Measurements from ENCODE around the gene PKP2.

Gene PKP2

GRCh38 chr12:32804301-32804700 is 92.3 kb downstream of the PKP2 start:
- no peak for DNase-seq

DNA sequence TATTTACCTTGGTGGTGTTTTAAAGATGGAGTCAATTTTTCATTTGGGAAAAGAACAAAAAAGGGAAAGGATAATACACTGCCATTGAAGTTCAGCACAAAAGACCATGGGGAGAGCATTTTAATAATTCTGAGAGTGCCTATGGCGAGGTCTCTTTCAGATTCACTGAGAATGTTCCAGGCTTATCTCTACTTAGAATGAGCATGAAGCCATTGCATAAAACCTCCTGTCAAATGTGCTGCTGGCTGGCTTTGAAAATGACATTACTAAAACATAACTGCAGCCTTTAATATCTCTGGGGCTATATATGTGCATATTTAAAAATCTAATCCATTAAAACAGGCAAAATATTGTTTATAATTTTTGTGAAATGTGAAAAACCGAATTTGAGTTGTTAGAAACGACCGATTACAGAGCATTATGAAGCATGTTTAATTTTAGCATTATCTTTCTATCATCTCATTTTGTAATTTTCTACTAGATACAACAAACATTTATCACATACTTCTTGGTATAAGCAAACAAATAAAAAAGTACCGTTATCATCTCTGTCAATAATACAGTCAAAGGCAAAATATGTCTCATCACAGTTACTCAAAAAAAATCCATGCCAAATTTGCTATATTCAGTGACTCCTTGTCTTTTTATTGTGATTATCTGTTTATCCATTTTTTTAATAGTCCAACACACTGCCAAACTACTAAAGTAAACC is 95.2 kb downstream of the PKP2 start:
- no peak for DNase-seq

DNA sequence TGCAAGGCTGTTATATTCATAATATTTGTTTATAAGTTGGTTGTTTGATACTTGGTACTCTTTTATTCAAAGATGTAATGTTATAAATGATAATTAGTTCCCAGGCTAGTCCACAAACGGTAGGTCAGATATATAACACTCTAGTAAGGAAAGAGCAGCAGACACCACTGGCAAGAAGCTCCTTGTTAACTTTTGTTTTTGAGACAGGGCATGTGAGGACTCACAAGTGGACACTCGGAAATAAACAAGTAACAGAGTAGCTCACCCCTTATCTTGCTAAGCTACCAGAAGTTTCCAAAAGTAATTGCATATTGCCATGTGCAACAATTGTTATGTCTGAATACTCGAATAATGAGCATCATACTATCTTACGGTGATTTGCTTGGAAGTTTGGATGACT is 102.3 kb downstream of the PKP2 start:
- no peak for DNase-seq

DNA sequence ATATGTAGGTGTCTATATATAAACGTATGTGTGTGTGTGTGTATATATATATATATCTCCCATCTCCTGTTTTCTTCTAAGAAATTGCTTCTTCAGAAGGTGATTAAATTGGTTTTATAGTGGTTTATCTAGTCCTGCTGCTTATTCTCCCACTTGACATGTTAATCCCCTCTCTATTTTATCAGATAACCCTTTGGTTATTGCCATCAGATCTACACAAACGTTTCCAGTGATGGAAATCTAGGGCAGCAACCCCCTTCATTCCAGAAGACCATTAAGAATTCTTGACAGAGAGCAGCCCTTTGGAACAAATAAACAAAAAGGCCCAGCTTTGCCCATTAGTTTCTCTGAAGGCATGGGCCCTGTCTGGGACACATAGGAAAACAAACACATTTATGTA is 106.7 kb downstream of the PKP2 start:
- DNase-seq = no peak

- DNase-seq = no peak
Observed at GRCh38 chr12:32789446-32789845, 107.1 kb downstream of the PKP2 start.

GRCh38 chr12:32788405-32788804 is 108.2 kb downstream of the PKP2 start:
- no peak for DNase-seq

- no peak for DNase-seq
Observed at GRCh38 chr12:32785557-32785956, 111.0 kb downstream of the PKP2 start.

- DNase-seq = no peak
Observed at GRCh38 chr12:32783029-32783428, 113.5 kb downstream of the PKP2 start.

- DNase-seq = no peak
Observed at GRCh38 chr12:32780071-32780470, 116.5 kb downstream of the PKP2 start.

- no peak for DNase-seq
Observed at GRCh38 chr12:32777691-32778175, 118.8 kb downstream of the PKP2 start.

DNA sequence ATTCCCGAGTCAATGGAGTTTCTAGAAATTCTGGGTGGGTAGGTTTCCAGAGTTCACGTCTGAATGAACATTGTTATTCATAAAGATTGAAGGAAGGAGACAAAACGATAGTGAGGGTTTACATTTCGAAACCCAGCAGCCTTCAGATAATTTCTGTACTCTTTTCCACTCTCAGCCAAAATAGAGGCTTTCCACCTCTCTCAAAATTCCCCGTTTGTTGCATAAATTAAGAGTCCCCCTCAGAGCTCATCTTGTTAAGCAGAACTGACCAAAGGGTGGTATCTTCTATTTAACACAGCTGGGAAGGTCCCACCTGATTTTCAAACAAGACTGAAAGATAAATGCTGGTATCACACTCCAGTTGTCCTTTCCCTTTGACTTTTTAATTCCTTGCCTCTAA is 119.4 kb downstream of the PKP2 start:
- no peak for DNase-seq

DNA sequence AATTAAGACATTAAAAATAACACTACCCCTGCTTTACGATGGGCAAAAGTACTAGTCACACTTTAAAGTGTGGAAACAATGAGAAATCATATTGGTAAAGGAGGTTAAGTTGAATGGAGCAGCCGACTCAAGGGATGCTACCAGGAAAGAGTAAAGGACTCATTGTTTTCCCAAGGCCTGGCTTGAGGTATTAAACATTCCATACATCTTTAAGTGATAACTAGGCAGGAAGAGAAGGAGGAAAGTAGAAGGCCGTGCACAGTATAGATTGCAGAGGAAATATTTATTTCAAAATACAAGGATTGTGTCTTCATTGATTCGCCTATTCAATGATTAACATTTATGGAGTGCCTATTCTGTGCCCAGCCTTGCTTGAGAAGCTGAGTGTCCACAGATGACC is 120.3 kb downstream of the PKP2 start:
- DNase-seq = no peak

DNA sequence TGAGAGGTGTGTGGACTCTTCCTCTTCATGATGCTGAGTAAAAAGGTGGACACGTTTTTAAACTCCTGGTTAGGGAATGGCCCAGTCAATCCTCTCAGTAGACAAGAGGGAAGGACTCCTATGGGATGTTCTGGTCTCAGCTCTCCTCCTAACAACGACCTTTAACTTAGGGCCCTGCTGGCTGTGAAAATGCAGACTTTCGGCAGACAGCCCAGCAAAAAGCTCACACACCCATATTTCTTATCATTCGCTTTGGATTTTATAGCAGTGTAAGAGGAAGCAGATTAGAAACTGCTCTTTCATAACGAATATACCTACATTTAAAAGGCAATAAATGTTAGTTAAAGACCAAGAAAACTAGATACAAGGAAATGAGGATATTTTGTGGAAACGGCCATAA is 122.9 kb downstream of the PKP2 start:
- DNase-seq = no peak

GRCh38 chr12:32770141-32770540 is 126.4 kb downstream of the PKP2 start:
- DNase-seq = no peak

GRCh38 chr12:32768518-32768917 is 128.1 kb downstream of the PKP2 start:
- DNase-seq = no peak

DNA sequence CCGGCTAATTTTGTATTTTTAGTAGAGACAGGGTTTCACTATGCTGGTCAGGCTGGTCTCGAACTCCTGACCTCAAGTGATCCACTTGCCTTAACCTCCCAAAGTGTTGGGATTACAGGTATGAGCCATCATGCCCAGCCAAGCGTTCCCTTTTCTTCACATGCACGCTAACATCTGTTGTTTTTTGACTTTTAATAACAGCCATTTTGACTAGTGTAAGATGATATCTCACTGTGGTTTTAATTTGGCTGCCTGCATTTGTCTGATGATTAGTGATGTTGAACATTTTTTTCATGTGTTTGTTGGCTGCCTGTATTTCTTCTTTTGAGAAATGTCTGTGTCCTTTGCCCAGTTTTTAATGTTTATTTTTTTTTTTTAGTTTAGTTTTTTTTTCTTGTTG is 130.7 kb downstream of the PKP2 start:
- no peak for DNase-seq

- no peak for DNase-seq
Observed at GRCh38 chr12:32761716-32762115, 134.9 kb downstream of the PKP2 start.

- DNase-seq = no peak
Observed at GRCh38 chr12:32757157-32757556, 139.4 kb downstream of the PKP2 start.

DNA sequence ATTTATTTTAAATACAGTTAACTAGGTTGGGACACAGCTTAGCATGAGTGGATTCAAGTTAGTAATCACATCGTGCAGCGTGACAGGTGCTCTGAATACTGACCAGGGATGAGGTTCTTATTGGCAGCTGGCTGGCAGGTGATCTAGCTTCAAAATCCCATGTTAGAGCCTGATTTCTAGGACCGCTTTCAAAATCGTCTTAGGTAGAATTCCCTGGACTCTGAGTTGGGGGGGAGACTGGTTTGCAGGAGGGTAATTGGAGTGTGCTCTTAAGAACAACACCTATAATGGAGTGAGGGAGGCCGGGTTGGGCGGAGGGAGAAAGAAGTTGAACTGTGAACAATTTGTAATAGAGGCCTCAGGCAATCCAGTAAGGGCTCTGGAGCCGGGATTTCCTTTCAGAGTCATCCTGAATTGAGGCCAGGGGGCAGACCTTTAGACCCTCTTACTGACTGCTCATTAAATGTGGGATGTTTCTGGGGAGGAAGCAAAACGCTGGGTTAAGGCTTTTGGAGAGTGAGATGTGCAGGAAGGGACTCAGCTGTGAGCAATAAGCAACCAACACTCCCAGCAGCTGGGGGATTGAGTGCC is 140.0 kb downstream of the PKP2 start:
- peak in 1 of 3 experiments; percentile 69 for DNase-seq

GRCh38 chr12:32755654-32756475 is 140.7 kb downstream of the PKP2 start, which contains the start of gene YARS2:
Gene YARS2, minus strand, starts transcription at chr12:32755897. Its CDS starts 23 bp downstream, at chr12:32755874.
- peak; percentile 97 to 100 (median 98) for DNase-seq

GRCh38 chr12:32755051-32755653 is 141.4 kb downstream of the PKP2 start:
- DNase-seq = peak; percentile 46 to 94 (median 83)

DNA sequence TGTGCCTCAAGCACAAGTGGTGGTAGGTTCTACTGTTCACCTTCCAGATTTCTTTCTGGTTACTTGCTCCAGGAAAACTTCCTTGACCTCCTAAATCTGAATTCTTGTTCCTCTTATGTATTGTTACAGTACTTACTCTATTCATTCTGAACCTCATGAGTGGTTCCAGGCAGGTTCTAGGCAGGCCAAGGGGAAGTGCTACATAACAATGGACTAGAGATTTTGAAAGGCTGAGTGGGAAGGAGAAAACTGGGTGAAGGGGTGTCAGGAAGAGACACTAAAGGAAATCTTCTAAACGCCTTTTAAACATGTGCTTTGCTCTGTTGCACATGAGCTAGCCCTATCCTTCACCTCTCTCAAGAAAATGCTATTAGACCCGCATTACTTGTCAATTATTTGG is 142.5 kb downstream of the PKP2 start:
- no peak for DNase-seq

DNA sequence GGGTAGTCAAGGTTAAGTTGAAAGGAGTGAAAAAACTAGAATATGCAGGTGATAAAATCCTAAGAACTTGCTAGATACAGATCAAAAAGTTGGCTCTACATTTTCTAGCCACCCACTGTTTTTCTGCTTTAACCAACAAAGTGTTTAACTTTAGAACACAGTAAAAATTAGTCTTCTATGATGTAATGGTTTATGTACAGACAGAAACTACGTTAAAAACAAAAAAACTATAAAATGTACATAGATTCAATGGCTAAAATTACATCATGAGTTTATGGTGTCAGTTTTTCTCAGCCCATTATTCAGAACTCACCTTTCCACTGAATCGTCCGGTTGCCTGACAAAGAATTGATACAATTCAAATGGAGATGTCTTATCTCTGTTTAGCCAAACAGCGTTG is 143.0 kb downstream of the PKP2 start:
- no peak for DNase-seq

All from NCI-H1417 (cell line).